WTC11 (cell line): ENCODE results near the gene EFHD1. TPM values are rescaled to one million over a fixed set of nuclear protein-coding genes. Genes with fewer than 3 reads are reported as not detected.
A peak's percentile ranks its signal among the peaks of the same experiment; 100 is the strongest.

ENCODE experiments used
- ATAC-seq: fragments of 200-7000 bp; cut with Tn5 transposase; 2 replicates; pipeline ENCODE4 v1.10.0; 2021; ENCODE audit warnings: mild to moderate bottlenecking, moderate library complexity
- CTCF ChIA-PET: fragments of 300-600 bp; sonication (Branson Sonifier 250); formaldehyde crosslinking; loops from one replicate; lab custom pipeline; 2021; ENCODE audit warnings: antibody characterized with exemption; lab: Charles Lee
- POLR2A ChIA-PET: fragments of 350-600 bp; sonication (Branson Sonifier 250); formaldehyde crosslinking; loops from one replicate; lab custom pipeline; 2021; ENCODE audit warnings: antibody characterized with exemption; lab: Charles Lee
- DNase-seq: peaks from one replicate; pipeline ENCODE4 v3.0.0; 2021; ENCODE audit warnings: low spot score
- H3K27ac Mint-ChIP-seq: 2 replicates; pipeline ENCODE4 v1.8.0; 2021; ENCODE audit warnings: mixed read lengths
- H3K27me3 Mint-ChIP-seq: 2 replicates; pipeline ENCODE4 v1.8.0; 2021; ENCODE audit warnings: low read depth, mild to moderate bottlenecking, moderate library complexity, mixed read lengths
- H3K36me3 Mint-ChIP-seq: 2 replicates; pipeline ENCODE4 v1.8.0; 2021; ENCODE audit warnings: mixed read lengths
- H3K4me1 Mint-ChIP-seq: 2 replicates; pipeline ENCODE4 v1.8.0; 2022; ENCODE audit warnings: mixed read lengths
- H3K4me3 Mint-ChIP-seq: 2 replicates; pipeline ENCODE4 v1.8.0; 2021; ENCODE audit warnings: mild to moderate bottlenecking, moderate library complexity, mixed read lengths
- H3K9me3 Mint-ChIP-seq: 2 replicates; pipeline ENCODE4 v1.8.0; 2021; ENCODE audit warnings: mixed read lengths
- ARID4B ChIP-seq: sonication (generic); formaldehyde crosslinking; IDR thresholded peaks from 2 replicates; pipeline ENCODE4 v1.8.0; 2023; ENCODE audit warnings: missing genetic modification reagents, mild to moderate bottlenecking, borderline replicate concordance
- ATF1 ChIP-seq: sonication (generic); formaldehyde crosslinking; IDR thresholded peaks from 2 replicates; pipeline ENCODE4 v1.8.1; 2023; ENCODE audit warnings: mild to moderate bottlenecking, moderate library complexity, missing genetic modification reagents
- E2F4 ChIP-seq: sonication (generic); formaldehyde crosslinking; IDR thresholded peaks from 2 replicates; pipeline ENCODE4 v1.8.1; 2022; ENCODE audit warnings: low read depth, mild to moderate bottlenecking, moderate library complexity, missing genetic modification reagents, borderline replicate concordance
- FOXK1 ChIP-seq: sonication (generic); formaldehyde crosslinking; IDR thresholded peaks from 2 replicates; pipeline ENCODE4 v1.8.0; 2022; ENCODE audit warnings: mild to moderate bottlenecking, moderate library complexity, missing genetic modification reagents
- HMGA2 ChIP-seq: fragments of 250-450 bp; sonication (Bioruptor Pico); IDR thresholded peaks from 2 replicates; pipeline ENCODE4 v1.4.0; 2021; ENCODE audit warnings: mild to moderate bottlenecking, moderate library complexity
- MAX ChIP-seq: sonication (generic); formaldehyde crosslinking; IDR thresholded peaks from 2 replicates; pipeline ENCODE4 v1.8.0; 2022; ENCODE audit warnings: mild to moderate bottlenecking, missing genetic modification reagents
- NR2C2 ChIP-seq: sonication (generic); formaldehyde crosslinking; IDR thresholded peaks from 2 replicates; pipeline ENCODE4 v1.8.0; 2022; ENCODE audit warnings: mild to moderate bottlenecking, missing genetic modification reagents
- TEAD4 ChIP-seq: sonication (generic); formaldehyde crosslinking; IDR thresholded peaks from 2 replicates; pipeline ENCODE4 v1.8.0; 2022; ENCODE audit warnings: mild to moderate bottlenecking, missing genetic modification reagents
- ZNF121 ChIP-seq: sonication (generic); formaldehyde crosslinking; IDR thresholded peaks from 2 replicates; pipeline ENCODE4 v1.8.0; 2023; ENCODE audit warnings: missing genetic modification reagents
- ZNF219 ChIP-seq: sonication (generic); formaldehyde crosslinking; IDR thresholded peaks from 2 replicates; pipeline ENCODE4 v1.8.0; 2023; ENCODE audit warnings: missing genetic modification reagents, mild to moderate bottlenecking, borderline replicate concordance
- ZNF281 ChIP-seq: sonication (generic); formaldehyde crosslinking; IDR thresholded peaks from 2 replicates; pipeline ENCODE4 v1.8.0; 2023; ENCODE audit warnings: mild to moderate bottlenecking, missing genetic modification reagents
- ZNF416 ChIP-seq: fragments of 250-450 bp; sonication (Bioruptor Pico); IDR thresholded peaks from 2 replicates; pipeline ENCODE4 v1.9.0; 2021; ENCODE audit warnings: mild to moderate bottlenecking, inconsistent platforms
- total RNA-seq: library from RNA; stranded (reverse); gene quantifications from 3 replicates; pipeline ENCODE4 v1.2.3, GENCODE V29; 2021
- TF ChIP-seq, protein P1 (sequence below): fragments of 250-450 bp; sonication (Bioruptor Pico); IDR thresholded peaks from 2 replicates; pipeline ENCODE4 v2.1.2; 2022; ENCODE audit warnings: mild to moderate bottlenecking, moderate library complexity
- TF ChIP-seq, protein P2 (sequence below): fragments of 250-450 bp; sonication (Bioruptor Pico); IDR thresholded peaks from 2 replicates; pipeline ENCODE4 v1.9.0; 2021; ENCODE audit warnings: moderate library complexity, mild to moderate bottlenecking, inconsistent platforms, borderline replicate concordance
- TF ChIP-seq, protein P3 (sequence below): sonication (generic); formaldehyde crosslinking; IDR thresholded peaks from 2 replicates; pipeline ENCODE4 v1.8.1; 2023; ENCODE audit warnings: mild to moderate bottlenecking, moderate library complexity, missing genetic modification reagents

EFHD1 gene
- total RNA-seq, 1 experiment from 2014 or later, result 6.1 TPM

DNA sequence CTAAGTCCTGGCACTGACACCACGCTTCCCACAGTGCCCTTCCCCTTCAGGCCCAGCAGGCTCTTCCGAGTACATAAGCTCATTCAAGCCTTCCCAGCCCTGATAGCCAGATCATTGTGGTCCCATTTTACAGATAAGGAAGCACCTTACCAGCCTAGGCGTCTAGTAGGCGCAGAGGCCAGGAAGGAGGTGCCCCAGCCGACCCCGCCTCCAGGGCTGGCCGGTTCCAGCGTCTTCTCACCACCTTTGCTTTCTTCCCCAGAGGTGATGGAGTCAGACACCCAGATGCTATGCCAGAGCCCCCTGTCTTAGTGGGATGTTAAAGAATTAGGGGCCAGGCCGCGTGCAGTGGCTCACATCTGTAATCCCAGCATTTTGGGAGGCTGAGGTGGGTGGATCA lies 28.9 kb upstream of the EFHD1 start:
- ATAC-seq, result no peak
- Mint-ChIP-seq H3K27me3 (no peaks in the 10 kb centered on the region; the same call in 1 of the 2 replicates), H3K9me3 (no peaks in the 10 kb centered on the region), H3K27ac (no peak overlapping the region), H3K4me1 (no peaks in the 10 kb centered on the region)
- CTCF ChIA-PET, result interaction anchor here (0.7 to 1.5 kb wide), 2 partner anchors 11 to 116 kb away, joined by 3 to 4 read pairs; no protein-coding TSS in a partner anchor
- POLR2A ChIA-PET, result no interaction called here
- TF ChIP-seq E2F4 (CRISPR knock-in tag) (no peak), TEAD4 (CRISPR knock-in tag) (no peak), ZNF416 (CRISPR knock-in tag) (no peak), FOXK1 (CRISPR knock-in tag) (no peak), ZNF281 (CRISPR knock-in tag) (no peak), ZNF219 (CRISPR knock-in tag) (no peak), ATF1 (CRISPR knock-in tag) (no peak), HMGA2 (no peak), MAX (CRISPR knock-in tag) (no peak), NR2C2 (CRISPR knock-in tag) (no peak)
- TF ChIP-seq, protein P1, sequence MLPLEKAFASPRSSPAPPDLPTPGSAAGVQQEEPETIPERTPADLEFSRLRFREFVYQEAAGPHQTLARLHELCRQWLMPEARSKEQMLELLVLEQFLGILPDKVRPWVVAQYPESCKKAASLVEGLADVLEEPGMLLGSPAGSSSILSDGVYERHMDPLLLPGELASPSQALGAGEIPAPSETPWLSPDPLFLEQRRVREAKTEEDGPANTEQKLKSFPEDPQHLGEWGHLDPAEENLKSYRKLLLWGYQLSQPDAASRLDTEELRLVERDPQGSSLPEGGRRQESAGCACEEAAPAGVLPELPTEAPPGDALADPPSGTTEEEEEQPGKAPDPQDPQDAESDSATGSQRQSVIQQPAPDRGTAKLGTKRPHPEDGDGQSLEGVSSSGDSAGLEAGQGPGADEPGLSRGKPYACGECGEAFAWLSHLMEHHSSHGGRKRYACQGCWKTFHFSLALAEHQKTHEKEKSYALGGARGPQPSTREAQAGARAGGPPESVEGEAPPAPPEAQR (CRISPR knock-in tag), result no peak
- TF ChIP-seq, protein P2, sequence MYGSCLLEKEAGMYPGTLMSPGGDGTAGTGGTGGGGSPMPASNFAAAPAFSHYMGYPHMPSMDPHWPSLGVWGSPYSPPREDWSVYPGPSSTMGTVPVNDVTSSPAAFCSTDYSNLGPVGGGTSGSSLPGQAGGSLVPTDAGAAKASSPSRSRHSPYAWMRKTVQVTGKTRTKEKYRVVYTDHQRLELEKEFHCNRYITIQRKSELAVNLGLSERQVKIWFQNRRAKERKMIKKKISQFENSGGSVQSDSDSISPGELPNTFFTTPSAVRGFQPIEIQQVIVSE (CRISPR knock-in tag), result no peak
- TF ChIP-seq, all 79 proteins: peak for 0
- Mint-ChIP-seq H3K4me3 (no peak overlapping the region), H3K36me3 (no peaks in the 10 kb centered on the region)
- DNase-seq, result no peak

DNA sequence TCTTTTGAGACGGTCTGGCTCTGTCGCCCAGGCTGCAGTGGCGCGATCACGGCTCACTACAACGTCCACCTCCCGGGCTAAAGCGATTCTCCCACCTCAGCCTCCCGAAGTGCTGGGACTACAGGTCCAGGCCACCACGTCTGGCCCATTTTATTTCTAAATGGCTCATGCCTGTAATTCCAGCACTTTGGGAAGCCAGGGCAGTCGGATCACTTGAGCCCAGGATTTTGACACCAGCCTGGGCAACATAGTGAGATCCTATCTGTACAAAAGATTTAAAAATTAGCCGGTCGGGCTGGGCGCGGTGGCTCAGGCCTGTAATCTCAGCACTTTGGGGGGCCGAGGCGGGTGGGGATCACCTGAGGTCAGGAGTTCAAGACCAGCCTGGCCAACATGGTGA lies 26.4 kb upstream of the EFHD1 start:
- Mint-ChIP-seq H3K27me3 (no peaks in the 10 kb centered on the region; the same call in 1 of the 2 replicates), H3K4me3 (no peak overlapping the region), H3K9me3 (no peaks in the 10 kb centered on the region), H3K27ac (no peak overlapping the region)
- ATAC-seq, result no peak
- no peak for DNase-seq
- POLR2A ChIA-PET, result no interaction called here
- no peak for TF ChIP-seq ARID4B (CRISPR knock-in tag)
- TF ChIP-seq, protein P3, sequence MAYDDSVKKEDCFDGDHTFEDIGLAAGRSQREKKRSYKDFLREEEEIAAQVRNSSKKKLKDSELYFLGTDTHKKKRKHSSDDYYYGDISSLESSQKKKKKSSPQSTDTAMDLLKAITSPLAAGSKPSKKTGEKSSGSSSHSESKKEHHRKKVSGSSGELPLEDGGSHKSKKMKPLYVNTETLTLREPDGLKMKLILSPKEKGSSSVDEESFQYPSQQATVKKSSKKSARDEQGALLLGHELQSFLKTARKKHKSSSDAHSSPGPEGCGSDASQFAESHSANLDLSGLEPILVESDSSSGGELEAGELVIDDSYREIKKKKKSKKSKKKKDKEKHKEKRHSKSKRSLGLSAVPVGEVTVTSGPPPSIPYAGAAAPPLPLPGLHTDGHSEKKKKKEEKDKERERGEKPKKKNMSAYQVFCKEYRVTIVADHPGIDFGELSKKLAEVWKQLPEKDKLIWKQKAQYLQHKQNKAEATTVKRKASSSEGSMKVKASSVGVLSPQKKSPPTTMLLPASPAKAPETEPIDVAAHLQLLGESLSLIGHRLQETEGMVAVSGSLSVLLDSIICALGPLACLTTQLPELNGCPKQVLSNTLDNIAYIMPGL, result no peak
- peak; percentile 74 for TF ChIP-seq ZNF121 (CRISPR knock-in tag)
- TF ChIP-seq, all 79 proteins: peak for 1
- Mint-ChIP-seq H3K36me3 (no peaks in the 10 kb centered on the region), H3K4me1 (no peaks in the 10 kb centered on the region)
- CTCF ChIA-PET, result interaction anchor here (0.7 to 1.3 kb wide), 4 partner anchors 61 to 226 kb away, joined by 3 to 4 read pairs (median 3); no protein-coding TSS in a partner anchor
